Hepatocyte (in vitro differentiated cells): ENCODE measurements around the gene KLLN.
"Not testable (repeated sequence)": the region's sequence is repeated elsewhere in the genome, so short reads cannot be mapped to it uniquely, and the experiment has no call there.

Source experiments
- EZH2 ChIP-seq: fragments of 200-600 bp; sonication (generic); IDR thresholded peaks from 2 replicates; pipeline ENCODE4 v1.6.1; 2016; ENCODE audit warnings: antibody characterized with exemption, mild to moderate bottlenecking, borderline replicate concordance
- TF ChIP-seq, protein P1 (sequence below): fragments of 200-600 bp; sonication (generic); IDR thresholded peaks from 2 replicates; pipeline ENCODE4 v1.5.1; 2016; ENCODE audit warnings: antibody characterized with exemption, mild to moderate bottlenecking; ENCODE audit not compliant: poor library complexity

GRCh38 chr10:87855247-87855646, 8.1 kb downstream of the KLLN start:
- TF ChIP-seq EZH2, result not testable (repeated sequence)
- TF ChIP-seq, protein P1, sequence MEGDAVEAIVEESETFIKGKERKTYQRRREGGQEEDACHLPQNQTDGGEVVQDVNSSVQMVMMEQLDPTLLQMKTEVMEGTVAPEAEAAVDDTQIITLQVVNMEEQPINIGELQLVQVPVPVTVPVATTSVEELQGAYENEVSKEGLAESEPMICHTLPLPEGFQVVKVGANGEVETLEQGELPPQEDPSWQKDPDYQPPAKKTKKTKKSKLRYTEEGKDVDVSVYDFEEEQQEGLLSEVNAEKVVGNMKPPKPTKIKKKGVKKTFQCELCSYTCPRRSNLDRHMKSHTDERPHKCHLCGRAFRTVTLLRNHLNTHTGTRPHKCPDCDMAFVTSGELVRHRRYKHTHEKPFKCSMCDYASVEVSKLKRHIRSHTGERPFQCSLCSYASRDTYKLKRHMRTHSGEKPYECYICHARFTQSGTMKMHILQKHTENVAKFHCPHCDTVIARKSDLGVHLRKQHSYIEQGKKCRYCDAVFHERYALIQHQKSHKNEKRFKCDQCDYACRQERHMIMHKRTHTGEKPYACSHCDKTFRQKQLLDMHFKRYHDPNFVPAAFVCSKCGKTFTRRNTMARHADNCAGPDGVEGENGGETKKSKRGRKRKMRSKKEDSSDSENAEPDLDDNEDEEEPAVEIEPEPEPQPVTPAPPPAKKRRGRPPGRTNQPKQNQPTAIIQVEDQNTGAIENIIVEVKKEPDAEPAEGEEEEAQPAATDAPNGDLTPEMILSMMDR, result not testable (repeated sequence)
